ENCODE results near the gene CELF1. TPM values are rescaled to one million over a fixed set of nuclear protein-coding genes. Genes with fewer than 3 reads are reported as not detected.

CELF1 gene
- total and polyA plus RNA-seq, 10 of the 15 experiments (the other 5 are each of a cell fraction or from before 2014, with no cell fraction given), result 35.3 to 128 (median 85.7) TPM

DNA sequence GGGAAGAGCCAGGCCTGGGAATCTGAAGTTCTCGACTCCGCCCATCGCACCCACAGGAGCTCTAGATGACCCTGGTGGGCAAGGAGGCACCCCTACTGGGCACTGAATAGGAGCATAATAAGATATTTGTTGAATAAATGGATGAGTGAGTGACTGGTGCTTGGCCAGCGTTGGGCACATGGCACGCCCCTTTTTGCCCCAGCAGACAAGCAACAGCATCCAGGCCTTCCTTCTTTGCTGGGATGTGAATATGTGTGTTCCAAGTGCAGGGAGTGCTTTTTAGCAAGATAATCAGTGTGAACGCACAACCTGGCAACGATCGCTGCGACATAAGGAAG lies 443 bp upstream of the CELF1 start:
- BruUV-seq (replicated peaks), result no TSS peak
- Histone ChIP-seq H3K9ac (ENCODE audit: control insufficient read depth, insufficient read depth, low read length) (peak overlapping the region; percentile 62), H3K4me1 (ENCODE audit: control insufficient read depth, insufficient read depth, low read length) (peaks cover 10% of the 10 kb centered on the region; the same call in 1 of the 2 replicates), H3K27ac (ENCODE audit: control insufficient read depth, insufficient read depth) (no peak overlapping the region), H2AFZ (ENCODE audit: control insufficient read depth, low read depth, low read length) (peak overlapping the region; percentile 90), H3K4me3 (peak overlapping the region; percentile 56; the same call in 1 of the 2 replicates), H3K36me3 (ENCODE audit: control insufficient read depth in 2 of 2, insufficient read depth in 2 of 2, low read length in 1 of 2) (no peaks in the 10 kb centered on the region), H4K20me1 (ENCODE audit: control insufficient read depth, insufficient read depth) (no peaks in the 10 kb centered on the region), H3K79me2 (ENCODE audit: control insufficient read depth, insufficient read depth, low read length) (peaks cover 48% of the 10 kb centered on the region), H3K27me3 (replicated peaks in 1 of 2; ENCODE audit: control insufficient read depth in 2 of 2, insufficient read depth in 2 of 2, low read length in 1 of 2) (no peaks in the 10 kb centered on the region), H3K4me2 (ENCODE audit: control insufficient read depth, insufficient read depth) (peak overlapping the region; percentile 85), H3K9me3 (replicated peaks; ENCODE audit: control insufficient read depth, insufficient read depth, low read length) (no peaks in the 10 kb centered on the region)
- DNase-seq (ENCODE audit: low read depth, low spot score), result no peak
- in situ Hi-C loops (cut with MboI) (no loop called here), intact Hi-C loops (cut with micrococcal nuclease; ENCODE audit: unreplicated experiment) (loop anchor here (5.0 kb wide), 1 partner anchor 36 kb away; no protein-coding TSS in a partner anchor)
- ChIA-PET POLR2A (interaction anchor here (0.7 to 3.9 kb wide), 3 partner anchors 11 to 40 kb away, joined by 4 to 12 read pairs (median 8); no protein-coding TSS in a partner anchor), CTCF (interaction anchor here (0.6 to 3.2 kb wide), 13 partner anchors 10 to 66 kb away, joined by 3 to 22 read pairs (median 4); no protein-coding TSS in a partner anchor), RAD21 (ENCODE audit: unreplicated experiment) (interaction anchor here (0.5 to 3.5 kb wide), 3 partner anchors 12 to 40 kb away, joined by 3 to 11 read pairs (median 8); partner anchors contain the start of gene PTPMT1), SMC1A (ENCODE audit: uncharacterized antibody, unreplicated experiment) (interaction anchor here (1.6 to 3.6 kb wide), 4 partner anchors 25 to 55 kb away, joined by 3 to 40 read pairs (median 12); partner anchors contain the start of genes KBTBD4 and NDUFS3)
- peak; percentile 36 for ATAC-seq
- no peak for FAIRE-seq
- 14% methylated on average over 9 of the region's 9 CpGs for WGBS (ENCODE audit: insufficient coverage, insufficient replicate concordance, low lambda C conversion rate, missing lambda C conversion rate)
- no peak for TF ChIP-seq ZNF24 (IDR thresholded peaks at IDR 0.05)
- TF ChIP-seq MYB (IDR thresholded peaks at IDR 0.05; ENCODE audit: borderline replicate concordance, low read depth, low read length), result 0 out of 2 replicates have a peak, but pooled peaks have one; percentile 1
- no peak for TF ChIP-seq CUX1 (IDR thresholded peaks at IDR 0.05; ENCODE audit: insufficient replicate concordance, low read depth, low read length)
- TF ChIP-seq JUNB (IDR thresholded peaks at IDR 0.05), result peak; percentile 42; the same call in 1 of the 2 replicates
- TF ChIP-seq MYC (IDR thresholded peaks at IDR 0.05; ENCODE audit: insufficient read depth, insufficient read length, insufficient replicate concordance, low read length, severe bottlenecking), result no peak
- TF ChIP-seq RB1 (IDR thresholded peaks at IDR 0.05; ENCODE audit: borderline replicate concordance), result 0 out of 2 replicates have a peak, but pooled peaks have one; percentile 10
- TF ChIP-seq SUPT20H (IDR thresholded peaks at IDR 0.05; ENCODE audit: borderline replicate concordance, control insufficient read depth, low read depth, low read length), result no peak
- TF ChIP-seq ATF7 (IDR thresholded peaks at IDR 0.05; ENCODE audit: low read depth), result no peak
- no peak for TF ChIP-seq EP300 (IDR thresholded peaks at IDR 0.05; ENCODE audit: borderline replicate concordance in 1 of 2, control insufficient read depth in 1 of 2, low read depth in 2 of 2, low read length in 2 of 2)
- TF ChIP-seq TBL1XR1 (IDR thresholded peaks at IDR 0.05; ENCODE audit: low read depth, low read length), result no peak
- TF ChIP-seq, protein P1, sequence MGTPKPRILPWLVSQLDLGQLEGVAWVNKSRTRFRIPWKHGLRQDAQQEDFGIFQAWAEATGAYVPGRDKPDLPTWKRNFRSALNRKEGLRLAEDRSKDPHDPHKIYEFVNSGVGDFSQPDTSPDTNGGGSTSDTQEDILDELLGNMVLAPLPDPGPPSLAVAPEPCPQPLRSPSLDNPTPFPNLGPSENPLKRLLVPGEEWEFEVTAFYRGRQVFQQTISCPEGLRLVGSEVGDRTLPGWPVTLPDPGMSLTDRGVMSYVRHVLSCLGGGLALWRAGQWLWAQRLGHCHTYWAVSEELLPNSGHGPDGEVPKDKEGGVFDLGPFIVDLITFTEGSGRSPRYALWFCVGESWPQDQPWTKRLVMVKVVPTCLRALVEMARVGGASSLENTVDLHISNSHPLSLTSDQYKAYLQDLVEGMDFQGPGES (IDR thresholded peaks at IDR 0.05), result no peak
- TF ChIP-seq NRF1 (conservative IDR thresholded peaks at IDR 0.05; ENCODE audit: low read depth, low read length), result no peak
- no peak for TF ChIP-seq NFXL1 (IDR thresholded peaks at IDR 0.05; ENCODE audit: borderline replicate concordance)
- TF ChIP-seq ZZZ3 (IDR thresholded peaks at IDR 0.05; ENCODE audit: control insufficient read depth, insufficient read length, low read depth), result no peak
- no peak for TF ChIP-seq ASH2L (IDR thresholded peaks at IDR 0.05; ENCODE audit: borderline replicate concordance, low read depth)
- no peak for TF ChIP-seq BCL3 (IDR thresholded peaks at IDR 0.05; ENCODE audit: borderline replicate concordance, insufficient read depth, low read depth, low read length, poor library complexity, severe bottlenecking)
